ENCODE data around the gene LGI2.

The LGI2 gene

DNA sequence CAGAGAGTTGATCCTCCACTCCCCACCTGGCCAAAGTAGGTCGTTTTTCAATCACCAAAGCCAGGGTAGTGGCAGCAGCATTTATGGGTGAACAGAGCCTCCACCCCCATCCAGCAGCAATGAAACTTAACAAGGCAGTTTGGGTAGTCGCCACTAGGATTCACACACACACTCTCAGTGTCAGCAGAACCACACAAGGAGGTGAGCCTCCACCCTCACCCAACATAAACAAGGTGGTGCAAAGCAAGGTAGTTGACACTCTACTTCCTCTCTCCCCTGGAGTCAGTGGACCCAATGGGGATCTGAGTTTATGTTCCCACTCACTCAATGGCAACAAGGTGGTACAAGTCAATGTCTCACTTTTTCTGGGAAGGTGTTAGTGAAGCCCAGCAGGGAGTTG, 67.5 kb downstream of the LGI2 start:
- DNase-seq (ENCODE audit: low spot score): no peak

DNA sequence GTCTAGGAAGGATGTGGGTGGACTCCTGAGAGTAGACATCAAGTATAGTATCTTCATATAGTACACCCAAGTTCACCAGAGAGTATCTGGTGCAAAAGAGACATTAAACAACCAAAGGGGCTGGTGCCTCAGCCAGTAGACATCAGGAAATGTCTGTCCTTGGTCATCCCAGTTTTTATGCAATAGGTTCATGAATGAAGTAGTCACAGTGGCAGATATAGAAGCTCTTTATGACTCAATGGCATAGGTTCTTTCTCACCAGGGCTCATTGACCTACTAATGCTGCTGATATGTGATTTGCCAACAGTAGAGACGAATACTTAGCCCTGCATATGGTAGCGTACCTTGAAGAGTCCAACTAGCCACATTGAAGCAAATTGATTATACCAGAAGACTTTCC, 72.9 kb downstream of the LGI2 start:
- no peak for DNase-seq (ENCODE audit: low spot score)

GRCh38 chr4:24956763-24957162, 74.0 kb downstream of the LGI2 start:
- DNase-seq (ENCODE audit: low spot score): no peak

DNA sequence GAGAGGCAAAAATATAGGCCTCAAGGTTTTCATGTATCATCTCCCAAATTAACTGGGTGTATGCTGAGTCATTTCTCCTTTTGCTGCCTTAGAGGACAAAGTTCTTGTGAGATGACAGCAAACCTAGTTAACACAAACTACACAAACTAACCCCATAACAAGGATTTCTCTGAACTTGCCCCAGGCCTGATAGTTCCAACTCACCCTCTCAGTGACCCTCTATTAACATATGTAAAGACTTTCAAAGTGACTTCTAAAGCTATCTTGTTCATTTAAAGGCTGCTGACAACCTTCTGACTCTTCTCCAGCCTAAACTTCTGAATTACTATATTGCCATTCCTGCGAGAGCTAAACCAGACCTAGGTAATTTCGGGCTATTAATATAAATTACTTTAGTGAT, 74.7 kb downstream of the LGI2 start:
- DNase-seq (ENCODE audit: low spot score): no peak

GRCh38 chr4:24952667-24953066, 78.1 kb downstream of the LGI2 start:
- DNase-seq (ENCODE audit: low spot score): no peak

- no peak for DNase-seq (ENCODE audit: low spot score)
Measured at GRCh38 chr4:24949970-24950369, 80.8 kb downstream of the LGI2 start.

All from activated CD4-positive, alpha-beta T cell treated with anti-CD3 and anti-CD28 coated beads, Interleukin-2, Interleukin-4, amounts not matched to agents 100 ng/mL and 50 ng/mL, durations not matched to agents 16 hours and 8 hours (primary cell).